Fibroblast of peridontal ligament (primary cell): ENCODE results near the gene RGS16.

Experiments used
- DNase-seq: peaks from one replicate; pipeline ENCODE4 v3.0.0-alpha.2; 2010; ENCODE audit errors: extremely low read depth

Gene RGS16

GRCh38 chr1:182629499-182630096 lies 25.4 kb upstream of the RGS16 start:
- DNase-seq, result no peak

- no peak for DNase-seq
These were observed 24.9 kb upstream of the RGS16 start for GRCh38 chr1:182629080-182629479.

- DNase-seq, result no peak
These were observed 24.5 kb upstream of the RGS16 start for GRCh38 chr1:182628657-182629056.

GRCh38 chr1:182627622-182628021 lies 23.4 kb upstream of the RGS16 start:
- DNase-seq, result no peak

GRCh38 chr1:182626527-182626926 lies 22.3 kb upstream of the RGS16 start:
- DNase-seq, result no peak

GRCh38 chr1:182625719-182626504 lies 21.7 kb upstream of the RGS16 start:
- DNase-seq, result peak; percentile 44

GRCh38 chr1:182625024-182625423 lies 20.8 kb upstream of the RGS16 start:
- DNase-seq, result no peak

- DNase-seq, result no peak
These were observed 20.4 kb upstream of the RGS16 start for GRCh38 chr1:182624577-182624976.

GRCh38 chr1:182622901-182623528 lies 18.8 kb upstream of the RGS16 start:
- DNase-seq, result peak; percentile 35

GRCh38 chr1:182621906-182622305 lies 17.7 kb upstream of the RGS16 start:
- no peak for DNase-seq

GRCh38 chr1:182620924-182621585 lies 16.9 kb upstream of the RGS16 start:
- DNase-seq, result no peak

- peak; percentile 27 for DNase-seq
These were observed 13.7 kb upstream of the RGS16 start for GRCh38 chr1:182617734-182618351.

- no peak for DNase-seq
These were observed 12.8 kb upstream of the RGS16 start for GRCh38 chr1:182617014-182617429.

- DNase-seq, result peak; percentile 72
These were observed 12.2 kb upstream of the RGS16 start for GRCh38 chr1:182616130-182617013.

- DNase-seq, result peak; percentile 56
These were observed 11.4 kb upstream of the RGS16 start for GRCh38 chr1:182615468-182616129.

GRCh38 chr1:182614796-182615454 lies 10.7 kb upstream of the RGS16 start:
- DNase-seq, result peak; percentile 86

- no peak for DNase-seq
These were observed 7.6 kb upstream of the RGS16 start for GRCh38 chr1:182611787-182612186.

- DNase-seq, result no peak
These were observed 7.1 kb upstream of the RGS16 start for GRCh38 chr1:182611326-182611725.

GRCh38 chr1:182610606-182611194 lies 6.5 kb upstream of the RGS16 start:
- DNase-seq, result peak; percentile 65
